GM12873 (cell line): Measurements from ENCODE around the gene CD207.

Experiments
- TF ChIP-seq, protein P1 (sequence below): IDR thresholded peaks from 2 replicates; pipeline ENCODE4 v1.5.1; 2012; ENCODE audit warnings: low read depth, mild to moderate bottlenecking, moderate library complexity, low read length, control low read depth; ENCODE audit not compliant: insufficient read depth; ENCODE audit errors: missing control alignments

Gene CD207

DNA sequence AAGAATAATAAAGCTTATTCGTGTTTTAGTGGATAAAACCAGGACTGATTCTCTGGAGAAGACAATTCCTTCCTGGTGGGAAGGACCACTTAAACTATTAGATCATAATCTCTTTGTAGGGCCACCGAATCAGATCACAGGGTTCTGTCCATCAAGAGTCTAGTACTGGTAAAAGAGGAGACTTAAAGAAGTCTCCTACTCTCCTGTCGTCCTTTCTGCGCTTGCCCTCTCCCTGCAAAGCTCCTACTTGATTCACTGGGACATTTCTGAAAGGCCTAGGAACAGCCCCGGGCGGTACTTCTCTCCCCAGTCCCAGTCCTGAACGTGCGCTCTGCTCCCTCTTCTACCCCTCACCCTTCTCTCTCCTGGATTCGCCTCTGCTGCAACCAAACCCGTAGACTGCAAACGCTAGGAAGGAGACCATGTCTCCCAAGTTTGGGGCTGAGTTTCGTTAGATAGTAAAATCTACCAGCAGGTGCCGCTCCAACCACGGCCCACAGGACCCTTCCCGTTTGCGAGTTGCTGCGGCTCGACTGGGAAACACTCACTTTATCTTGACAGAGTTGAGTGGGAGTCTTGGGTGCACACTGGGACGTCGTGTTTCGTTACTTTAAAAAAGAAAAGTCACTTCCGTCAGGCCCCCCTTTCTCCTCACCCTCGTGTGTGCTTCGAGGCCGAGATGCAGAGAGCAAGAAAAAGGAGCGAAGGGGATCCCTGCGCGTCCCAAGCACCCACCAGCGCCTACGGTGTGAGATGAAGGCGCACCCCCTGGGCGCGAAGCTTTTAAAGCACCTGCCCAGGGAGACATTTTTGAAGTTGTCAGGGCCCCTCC, 46.1 kb downstream of the CD207 start:
- TF ChIP-seq, protein P1, sequence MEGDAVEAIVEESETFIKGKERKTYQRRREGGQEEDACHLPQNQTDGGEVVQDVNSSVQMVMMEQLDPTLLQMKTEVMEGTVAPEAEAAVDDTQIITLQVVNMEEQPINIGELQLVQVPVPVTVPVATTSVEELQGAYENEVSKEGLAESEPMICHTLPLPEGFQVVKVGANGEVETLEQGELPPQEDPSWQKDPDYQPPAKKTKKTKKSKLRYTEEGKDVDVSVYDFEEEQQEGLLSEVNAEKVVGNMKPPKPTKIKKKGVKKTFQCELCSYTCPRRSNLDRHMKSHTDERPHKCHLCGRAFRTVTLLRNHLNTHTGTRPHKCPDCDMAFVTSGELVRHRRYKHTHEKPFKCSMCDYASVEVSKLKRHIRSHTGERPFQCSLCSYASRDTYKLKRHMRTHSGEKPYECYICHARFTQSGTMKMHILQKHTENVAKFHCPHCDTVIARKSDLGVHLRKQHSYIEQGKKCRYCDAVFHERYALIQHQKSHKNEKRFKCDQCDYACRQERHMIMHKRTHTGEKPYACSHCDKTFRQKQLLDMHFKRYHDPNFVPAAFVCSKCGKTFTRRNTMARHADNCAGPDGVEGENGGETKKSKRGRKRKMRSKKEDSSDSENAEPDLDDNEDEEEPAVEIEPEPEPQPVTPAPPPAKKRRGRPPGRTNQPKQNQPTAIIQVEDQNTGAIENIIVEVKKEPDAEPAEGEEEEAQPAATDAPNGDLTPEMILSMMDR = peak; percentile 71

DNA sequence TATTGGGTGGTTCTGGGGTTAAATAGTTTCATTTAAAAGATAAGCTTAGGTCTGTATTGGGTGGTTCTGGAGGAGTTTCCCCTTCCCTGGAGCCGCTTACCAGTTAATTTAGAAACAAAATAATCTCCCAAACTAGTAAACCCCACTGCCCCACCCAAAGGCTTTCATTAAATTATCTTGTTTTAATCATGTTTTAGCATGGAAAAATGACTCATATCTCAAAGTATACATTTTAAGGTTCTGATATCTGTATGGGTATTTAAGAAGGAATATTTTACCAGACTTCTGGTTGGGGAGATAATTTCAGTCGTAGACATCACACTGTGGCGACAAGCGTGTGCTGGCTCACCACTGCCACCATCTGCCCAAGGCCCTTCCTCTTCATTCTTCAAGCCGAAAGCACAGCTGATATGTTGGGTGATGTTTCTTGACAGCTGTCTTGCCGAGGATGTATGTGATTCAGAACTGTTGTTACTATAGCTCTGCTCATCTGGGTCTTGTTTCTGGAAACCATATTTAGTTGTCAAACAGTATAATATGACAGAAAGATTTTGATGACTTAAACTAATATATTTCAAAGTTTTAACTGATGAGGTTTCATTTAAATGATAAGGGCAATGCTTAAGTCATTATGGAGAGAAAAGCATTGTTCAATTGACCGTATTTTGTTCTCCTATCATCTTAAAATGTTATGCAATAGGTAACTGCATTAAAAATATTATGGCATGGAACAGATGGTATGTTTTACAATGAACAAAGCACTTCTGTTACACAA, 50.3 kb downstream of the CD207 start:
- TF ChIP-seq, protein P1 = peak; percentile 60

DNA sequence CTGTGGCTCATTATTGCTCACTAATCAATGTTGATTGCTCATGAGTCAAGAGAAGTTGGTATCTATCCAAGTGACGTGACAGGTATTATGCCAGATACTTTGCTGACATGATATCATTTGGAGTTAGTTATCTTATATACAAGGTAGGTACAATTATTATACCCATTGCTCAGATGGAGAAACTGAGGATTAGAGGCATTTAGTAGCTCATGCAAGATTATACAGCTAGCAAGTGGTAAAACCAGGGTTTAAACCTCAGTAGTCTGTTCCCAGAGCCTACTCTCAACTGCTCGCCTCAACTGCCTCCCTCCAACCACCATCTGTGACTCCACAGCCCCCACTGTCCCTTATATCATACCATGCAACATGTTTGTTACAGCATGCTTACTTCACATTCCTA, 51.3 kb downstream of the CD207 start:
- TF ChIP-seq, protein P1 = no peak
